Astrocyte of the hippocampus (primary cell): Measurements from ENCODE around the gene TMEM170A.
"Not testable (repeated sequence)": the region's sequence is repeated elsewhere in the genome, so short reads cannot be mapped to it uniquely, and the experiment has no call there.

Experiments
- DNase-seq: peaks from one replicate; pipeline ENCODE4 v3.0.0; 2011; ENCODE audit warnings: low read depth, low spot score

Gene TMEM170A

GRCh38 chr16:75455677-75456076 is 8.8 kb downstream of the TMEM170A start:
- DNase-seq: no peak

GRCh38 chr16:75452464-75453190 is 11.9 kb downstream of the TMEM170A start:
- no peak for DNase-seq

- DNase-seq: no peak
Observed at GRCh38 chr16:75446416-75446815, 18.1 kb downstream of the TMEM170A start.

GRCh38 chr16:75445298-75445697 is 19.2 kb downstream of the TMEM170A start:
- DNase-seq: no peak

GRCh38 chr16:75443298-75443697 is 21.2 kb downstream of the TMEM170A start:
- no peak for DNase-seq

GRCh38 chr16:75433732-75434413 is 30.6 kb downstream of the TMEM170A start:
- peak; percentile 95 for DNase-seq

GRCh38 chr16:75432828-75433731 is 31.4 kb downstream of the TMEM170A start, which contains the start of gene CFDP1:
TSS of gene CFDP1 (minus strand) at chr16:75433503. CDS start at chr16:75433352, 151 bp downstream.
- peak; percentile 98 for DNase-seq

GRCh38 chr16:75429621-75430403 is 34.7 kb downstream of the TMEM170A start:
- DNase-seq: no peak

GRCh38 chr16:75426524-75426923 is 38.0 kb downstream of the TMEM170A start:
- not testable (repeated sequence) for DNase-seq

- peak; percentile 14 for DNase-seq
Observed at GRCh38 chr16:75424105-75424762, 40.3 kb downstream of the TMEM170A start.

- DNase-seq: peak; percentile 16
Observed at GRCh38 chr16:75423723-75424104, 40.8 kb downstream of the TMEM170A start.

- no peak for DNase-seq
Observed at GRCh38 chr16:75421820-75422126, 42.7 kb downstream of the TMEM170A start.

GRCh38 chr16:75420987-75421819 is 43.3 kb downstream of the TMEM170A start:
- peak; percentile 25 for DNase-seq

- no peak for DNase-seq
Observed at GRCh38 chr16:75416904-75417565, 47.5 kb downstream of the TMEM170A start.

GRCh38 chr16:75415169-75415905 is 49.2 kb downstream of the TMEM170A start:
- DNase-seq: peak; percentile 4

- DNase-seq: no peak
Observed at GRCh38 chr16:75413951-75414350, 50.5 kb downstream of the TMEM170A start.

GRCh38 chr16:75406943-75407342 is 57.5 kb downstream of the TMEM170A start:
- no peak for DNase-seq

GRCh38 chr16:75402821-75403475 is 61.5 kb downstream of the TMEM170A start:
- peak; percentile 54 for DNase-seq
